Osteocyte (in vitro differentiated cells): ENCODE measurements around the gene TEX13B. TPM values are rescaled to one million over a fixed set of nuclear protein-coding genes. Genes with fewer than 3 reads are reported as not detected.

Experiments
- DNase-seq: peaks from one replicate; pipeline ENCODE4 v3.0.0; 2021; ENCODE audit warnings: mixed read lengths; ENCODE audit not compliant: unreplicated experiment; ENCODE audit errors: extremely low spot score
- H3K27ac Mint-ChIP-seq: one replicate; pipeline ENCODE4 v1.8.0; 2021; ENCODE audit warnings: mild to moderate bottlenecking, mixed read lengths; ENCODE audit not compliant: unreplicated experiment
- H3K27me3 Mint-ChIP-seq: one replicate; pipeline ENCODE4 v1.8.0; 2021; ENCODE audit warnings: mixed read lengths; ENCODE audit not compliant: unreplicated experiment
- H3K36me3 Mint-ChIP-seq: one replicate; pipeline ENCODE4 v1.8.0; 2021; ENCODE audit warnings: mixed read lengths; ENCODE audit not compliant: unreplicated experiment
- H3K4me1 Mint-ChIP-seq: one replicate; pipeline ENCODE4 v1.8.0; 2021; ENCODE audit warnings: mixed read lengths; ENCODE audit not compliant: unreplicated experiment
- H3K4me3 Mint-ChIP-seq: one replicate; pipeline ENCODE4 v1.8.0; 2021; ENCODE audit warnings: mild to moderate bottlenecking, moderate library complexity, mixed read lengths; ENCODE audit not compliant: unreplicated experiment
- H3K9me3 Mint-ChIP-seq: one replicate; pipeline ENCODE4 v1.8.0; 2021; ENCODE audit warnings: mixed read lengths; ENCODE audit not compliant: unreplicated experiment
- CTCF ChIP-seq: fragments of 200-600 bp; sonication (generic); IDR thresholded peaks from 2 replicates; pipeline ENCODE4 v1.5.0; 2021; ENCODE audit warnings: antibody characterized with exemption, mild to moderate bottlenecking, moderate library complexity
- long read RNA-seq: library from polyadenylated mRNA; unstranded; transcript quantifications from one replicate; pipeline ENCODE4 v2.0.0, GENCODE V29; 2021
- total RNA-seq: library from RNA; stranded (reverse); gene quantifications from 2 replicates; pipeline ENCODE4 v1.2.1, GENCODE V29; 2021

Gene TEX13B
- total RNA-seq: not detected in 2 replicates
- long read RNA-seq: 0 reads

- DNase-seq: no peak
- no peaks in the 10 kb centered on the region for H3K4me1 Mint-ChIP-seq
- H3K27me3 Mint-ChIP-seq: peaks cover 5% of the 10 kb centered on the region
- no peaks in the 10 kb centered on the region for H3K9me3 Mint-ChIP-seq
- no peak within 1 kb of the TSS for H3K4me3 Mint-ChIP-seq
- no peak within 1 kb of the TSS for H3K27ac Mint-ChIP-seq
- TF ChIP-seq CTCF: no peak
- no peaks in the 10 kb centered on the region for H3K36me3 Mint-ChIP-seq
Observed at GRCh38 chrX:107982356-107982755, at the start of gene TEX13B. TSS of gene TEX13B (minus strand) at chrX:107982370. CDS start at chrX:107982127, 243 bp downstream.

- Mint-ChIP-seq H3K4me1 (no peaks in the 10 kb centered on the region), H3K27me3 (peaks cover 13% of the 10 kb centered on the region), H3K4me3 (no peak overlapping the region), H3K27ac (no peak overlapping the region), H3K36me3 (no peaks in the 10 kb centered on the region), H3K9me3 (no peaks in the 10 kb centered on the region)
- DNase-seq: no peak
- TF ChIP-seq CTCF: no peak
Observed at GRCh38 chrX:108029928-108030711, 48.0 kb upstream of the TEX13B start.

- no peak overlapping the region for H3K4me3 Mint-ChIP-seq
- H3K36me3 Mint-ChIP-seq: no peaks in the 10 kb centered on the region
- H3K9me3 Mint-ChIP-seq: no peaks in the 10 kb centered on the region
- no peaks in the 10 kb centered on the region for H3K4me1 Mint-ChIP-seq
- no peak for DNase-seq
- H3K27ac Mint-ChIP-seq: no peak overlapping the region
- TF ChIP-seq CTCF: no peak
- H3K27me3 Mint-ChIP-seq: peaks cover 20% of the 10 kb centered on the region
Observed at GRCh38 chrX:108028854-108029253, 46.7 kb upstream of the TEX13B start.

- no peak overlapping the region for H3K27ac Mint-ChIP-seq
- DNase-seq: no peak
- H3K4me1 Mint-ChIP-seq: no peaks in the 10 kb centered on the region
- H3K27me3 Mint-ChIP-seq: peaks cover 27% of the 10 kb centered on the region
- no peak for TF ChIP-seq CTCF
- H3K9me3 Mint-ChIP-seq: no peaks in the 10 kb centered on the region
- H3K36me3 Mint-ChIP-seq: no peaks in the 10 kb centered on the region
- no peak overlapping the region for H3K4me3 Mint-ChIP-seq
Observed at GRCh38 chrX:108025954-108026600, 43.9 kb upstream of the TEX13B start.

GRCh38 chrX:108025376-108025775 lies 43.2 kb upstream of the TEX13B start:
- no peak overlapping the region for H3K27ac Mint-ChIP-seq
- TF ChIP-seq CTCF: no peak
- H3K4me1 Mint-ChIP-seq: no peaks in the 10 kb centered on the region
- DNase-seq: no peak
- H3K9me3 Mint-ChIP-seq: no peaks in the 10 kb centered on the region
- peaks cover 27% of the 10 kb centered on the region for H3K27me3 Mint-ChIP-seq
- H3K4me3 Mint-ChIP-seq: no peak overlapping the region
- no peaks in the 10 kb centered on the region for H3K36me3 Mint-ChIP-seq
